HG03469 (cell line): Measurements from ENCODE around the gene CLN3.
"Not testable (repeated sequence)": the region's sequence is repeated elsewhere in the genome, so short reads cannot be mapped to it uniquely, and the experiment has no call there.

Experiments used
- ATAC-seq: cut with Tn5 transposase; IDR thresholded peaks from one replicate; pipeline ENCODE4 v1.9.1; 2021; ENCODE audit warnings: mild to moderate bottlenecking, moderate library complexity, moderate number of reproducible peaks; ENCODE audit not compliant: unreplicated experiment

Gene CLN3

DNA sequence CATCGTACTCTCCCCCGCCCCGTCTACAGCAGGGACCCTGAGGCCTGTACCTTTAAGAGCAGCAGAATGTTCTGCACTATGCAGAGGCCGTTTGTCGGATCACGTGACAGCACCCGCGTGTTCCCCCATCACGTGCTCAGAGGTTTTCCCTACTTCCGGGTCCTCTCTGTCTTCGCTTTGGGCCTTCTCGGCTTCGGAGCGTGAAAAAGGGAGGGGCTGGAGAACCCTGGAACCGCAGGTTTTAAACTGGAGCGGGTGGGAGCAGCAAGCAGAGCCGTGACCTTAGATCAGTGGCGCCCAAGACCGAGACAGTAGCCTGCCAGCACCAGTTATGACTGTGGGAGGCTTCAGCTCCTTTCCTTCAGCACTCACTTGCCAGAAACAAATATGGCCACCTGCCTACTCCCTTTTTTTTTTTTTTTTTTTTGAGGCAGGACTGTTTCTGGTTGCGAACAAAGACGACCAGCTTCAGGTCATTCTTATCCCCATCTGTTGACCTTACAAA is at the start of gene CLN3:
Gene CLN3 (minus strand): TSS at position 105 of the 505 bp plus-strand sequence. CDS start 315 bp downstream, outside the sequence.
- no peak for ATAC-seq

DNA sequence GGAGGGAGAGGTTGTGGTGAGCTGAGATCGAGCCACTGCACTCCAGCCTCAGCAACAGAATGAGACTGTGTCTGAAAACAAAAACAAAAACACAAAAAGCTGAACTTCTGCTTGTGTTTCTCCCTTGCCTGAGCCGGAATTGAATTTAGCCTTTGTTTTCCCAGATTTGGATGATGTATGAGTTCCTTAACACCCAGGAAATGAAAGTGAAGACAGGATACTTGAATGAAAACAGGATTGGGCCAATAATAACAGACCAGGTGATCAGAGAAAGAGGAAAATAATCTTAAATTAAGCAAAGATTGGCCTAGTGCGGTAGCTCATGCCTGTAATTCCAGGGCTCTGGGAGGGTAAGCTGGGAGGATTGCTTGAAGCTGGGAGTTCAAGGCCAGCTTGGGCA is 48.5 kb upstream of the CLN3 start:
- ATAC-seq, result no peak

DNA sequence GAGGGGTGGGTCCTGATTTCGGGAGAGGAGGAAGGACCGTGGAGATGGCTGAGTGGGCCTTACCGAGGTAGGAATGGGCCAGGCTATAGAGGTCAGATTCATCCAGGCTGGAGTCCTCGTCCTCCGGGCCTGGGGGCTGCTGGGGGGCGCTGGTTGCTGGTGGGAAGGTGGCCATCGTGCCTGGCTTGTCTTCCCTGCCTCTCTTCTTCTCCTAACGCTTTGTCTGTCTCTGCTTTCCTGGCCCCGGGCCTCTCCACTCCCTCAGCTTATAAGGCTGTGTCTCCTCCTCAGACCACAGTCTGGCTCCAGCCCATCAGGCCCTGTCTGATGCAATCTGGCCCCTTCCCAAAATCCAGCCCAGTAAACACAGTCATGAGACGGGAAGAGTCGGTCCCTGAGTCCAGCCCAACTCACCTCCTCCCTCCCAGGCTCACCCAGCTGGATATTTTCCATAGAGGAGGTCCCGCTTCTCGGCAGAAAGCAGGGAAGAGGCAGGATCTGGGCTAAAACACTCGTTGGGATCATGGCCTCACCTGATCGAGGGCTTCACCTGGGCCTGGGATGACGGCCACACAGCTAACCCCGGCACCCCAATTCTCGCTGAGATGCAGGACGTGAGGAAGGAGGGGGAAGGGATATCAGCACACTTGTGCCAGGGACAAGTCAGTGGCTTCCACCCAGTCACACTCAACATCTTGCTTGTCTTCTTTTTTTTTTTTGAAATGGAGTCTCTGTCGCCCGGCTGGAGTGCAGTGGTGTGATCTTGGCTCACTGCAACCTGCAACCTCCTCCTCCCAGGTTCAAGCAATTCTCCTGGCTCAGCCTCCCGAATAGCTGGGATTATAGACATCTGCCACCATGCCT is 47.1 kb upstream of the CLN3 start, which contains the start of gene NUPR1:
Gene NUPR1 (minus strand): TSS at position 242 of the 864 bp plus-strand sequence. CDS start 67 bp downstream, at position 175.
- ATAC-seq, result no peak

DNA sequence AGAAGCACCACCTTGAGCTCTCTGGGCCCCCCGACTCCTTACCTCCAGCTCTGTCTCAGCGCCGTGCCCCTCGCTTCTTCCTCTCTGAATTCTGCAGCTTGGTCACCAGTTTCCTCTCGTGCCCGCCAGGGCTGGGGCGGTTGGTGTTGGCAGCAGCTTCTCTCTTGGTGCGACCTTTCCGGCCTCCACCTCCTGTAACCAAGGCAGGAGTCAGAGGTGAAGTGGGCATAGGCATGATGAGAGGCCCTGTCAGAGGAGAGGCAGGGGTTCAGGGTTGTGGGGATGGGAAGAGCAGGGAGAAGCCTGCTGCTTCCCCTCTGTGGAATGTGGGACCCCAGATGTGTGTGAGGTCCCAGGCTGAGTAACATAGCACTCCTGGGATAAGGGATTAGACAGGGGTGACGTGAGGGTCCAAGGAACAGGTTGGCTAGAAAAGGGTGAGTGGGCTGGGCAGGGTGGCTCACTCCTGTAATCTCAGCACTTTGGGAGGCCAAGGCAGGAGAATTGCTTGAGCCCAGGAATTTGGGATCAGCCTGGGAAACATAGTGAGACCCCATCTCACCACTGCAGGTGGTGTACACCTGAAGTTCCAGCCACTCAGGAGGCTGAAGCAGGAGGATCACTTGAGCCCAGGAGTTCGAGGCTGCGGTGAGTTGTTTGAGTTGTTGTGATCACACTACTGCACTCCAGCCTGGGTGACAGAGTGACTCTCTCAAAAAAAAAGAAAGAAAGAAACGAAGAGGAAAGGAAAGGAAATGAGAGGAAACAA is 46.3 kb upstream of the CLN3 start:
- ATAC-seq, result no peak

DNA sequence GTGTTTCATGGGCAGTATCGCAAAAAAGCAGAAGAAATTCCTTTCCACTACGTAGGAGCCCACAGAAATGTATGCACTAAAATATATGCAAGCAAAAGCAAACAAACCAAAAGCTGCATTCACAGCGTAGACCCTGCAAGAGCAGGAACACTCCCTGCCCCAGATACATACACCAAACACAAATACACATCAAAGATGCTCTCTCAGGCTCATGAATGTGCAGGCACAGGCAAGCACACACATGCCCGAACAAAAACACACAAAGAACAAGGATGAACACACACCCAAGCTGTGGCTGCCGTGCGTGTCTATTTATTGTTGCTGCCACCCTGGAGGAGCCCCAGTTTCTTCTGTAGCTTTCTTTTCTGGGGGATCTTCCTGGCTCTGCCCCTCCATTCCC is 45.2 kb upstream of the CLN3 start:
- no peak for ATAC-seq

DNA sequence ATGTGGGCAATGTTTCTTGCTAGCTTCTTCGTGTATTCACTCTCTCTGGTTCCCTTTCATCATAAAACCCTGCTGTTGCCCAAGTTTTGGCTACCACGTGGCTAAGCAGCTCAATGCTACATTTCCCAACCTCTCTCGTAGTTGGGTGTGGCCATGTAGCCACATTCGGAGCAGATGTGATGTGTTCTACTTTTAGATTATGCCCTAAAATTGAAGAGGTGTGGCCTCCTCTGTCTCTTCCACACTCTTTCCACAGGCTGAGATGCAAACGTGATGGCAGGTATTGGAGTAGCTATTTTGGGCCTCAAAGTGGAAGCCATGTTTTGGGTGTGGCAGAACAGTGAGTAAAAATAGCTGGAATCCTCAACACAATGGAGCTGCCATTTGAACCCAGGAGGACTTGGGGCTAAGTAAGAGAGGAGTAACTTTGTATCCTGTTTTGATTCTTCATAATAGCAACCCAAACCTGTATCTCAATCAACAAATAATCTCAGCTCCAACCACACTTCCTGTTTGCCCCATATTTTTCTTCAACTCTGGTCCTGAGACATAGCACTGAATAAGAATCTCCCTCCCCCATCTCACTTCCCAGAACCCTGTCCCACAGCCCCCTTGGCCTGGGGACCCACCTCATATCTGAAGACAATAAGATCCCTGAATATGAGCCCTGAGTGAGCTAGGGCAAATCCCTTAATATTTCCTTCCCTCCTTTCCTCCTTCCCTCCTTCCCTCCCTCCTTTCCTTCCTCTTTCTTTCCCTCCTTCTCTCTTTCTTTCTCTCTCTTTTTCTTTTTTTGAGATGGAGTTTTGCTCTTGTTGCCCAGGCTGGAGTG is 42.9 kb upstream of the CLN3 start:
- ATAC-seq, result no peak

DNA sequence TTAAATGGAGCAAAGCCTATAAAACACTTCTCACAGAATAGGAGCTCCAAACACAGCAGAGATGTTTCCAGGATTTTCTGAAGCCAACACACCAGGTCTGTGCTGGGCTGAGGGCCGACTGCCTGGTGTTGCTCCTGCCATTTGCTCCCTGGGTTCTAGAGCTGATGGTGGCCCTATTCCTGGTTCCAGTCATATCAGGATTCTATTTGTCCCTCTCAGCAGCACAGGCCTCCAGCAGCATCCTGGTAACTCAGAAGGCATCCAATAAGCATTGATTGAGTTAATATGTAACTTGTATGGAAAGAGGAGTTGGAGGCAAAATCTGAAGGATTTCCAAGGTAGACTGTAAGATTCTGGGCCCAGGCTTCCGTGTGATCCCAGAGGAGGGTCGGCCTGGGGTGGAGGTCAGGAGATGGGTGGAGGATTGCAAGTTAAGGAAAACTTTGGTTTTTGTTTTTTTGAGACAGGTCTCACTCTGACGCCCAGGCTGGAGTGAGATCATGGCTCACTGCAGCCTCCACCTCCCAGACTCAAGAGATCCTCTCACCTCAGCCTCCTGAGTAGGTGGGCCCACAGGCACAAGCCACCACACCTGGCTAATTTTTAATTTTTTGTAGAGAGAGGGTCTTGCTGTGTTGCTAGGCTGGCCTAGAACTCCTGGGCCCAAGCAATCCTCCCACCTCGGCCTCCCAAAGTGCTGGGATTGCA is 41.2 kb upstream of the CLN3 start:
- ATAC-seq, result no peak

DNA sequence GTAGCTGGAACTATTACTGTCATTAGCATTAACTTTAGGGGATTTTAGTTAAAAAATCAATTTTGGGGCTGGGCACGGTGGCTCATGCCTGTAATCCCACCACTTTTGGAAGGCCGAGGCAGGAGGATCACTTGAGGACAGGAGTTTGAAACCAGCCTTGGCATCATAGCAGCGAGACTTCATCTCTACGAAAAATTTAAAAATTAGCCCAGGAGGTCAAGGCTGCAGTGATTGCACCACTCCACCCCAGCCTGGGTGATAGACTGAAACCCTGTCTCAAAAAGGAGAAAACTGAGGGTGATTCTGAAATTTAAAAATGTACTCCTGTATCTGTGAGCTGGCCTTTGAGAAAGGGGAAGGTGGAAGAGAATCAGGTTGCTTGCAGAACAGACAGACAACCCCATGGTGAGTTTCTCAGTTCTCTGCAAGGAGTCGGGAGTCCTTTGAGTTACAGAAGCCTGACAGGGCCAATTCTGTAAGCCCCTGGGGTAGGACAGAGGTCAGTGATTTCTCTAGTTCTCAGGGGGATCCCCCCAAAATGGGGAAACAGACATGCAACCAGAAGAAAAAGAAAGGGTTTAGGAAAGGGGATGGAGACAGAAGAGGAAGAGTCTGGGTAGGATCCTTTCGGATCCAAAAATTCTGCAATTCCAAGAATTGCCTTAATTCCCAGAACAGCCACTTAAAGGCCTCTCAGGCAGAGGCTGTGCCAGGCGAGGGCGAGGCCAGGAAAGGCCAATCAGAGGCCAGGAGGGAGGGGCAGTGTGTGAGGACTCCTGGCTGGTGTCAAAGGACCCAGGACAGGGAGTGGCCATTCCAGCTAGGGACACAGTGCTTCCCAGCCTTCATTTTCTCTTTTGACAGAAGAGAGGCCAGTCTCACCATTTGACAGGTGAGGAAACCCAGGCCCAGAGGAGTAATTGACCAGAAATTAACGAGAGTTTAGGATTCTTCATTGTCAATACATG is 40.2 kb upstream of the CLN3 start:
- ATAC-seq, result no peak

DNA sequence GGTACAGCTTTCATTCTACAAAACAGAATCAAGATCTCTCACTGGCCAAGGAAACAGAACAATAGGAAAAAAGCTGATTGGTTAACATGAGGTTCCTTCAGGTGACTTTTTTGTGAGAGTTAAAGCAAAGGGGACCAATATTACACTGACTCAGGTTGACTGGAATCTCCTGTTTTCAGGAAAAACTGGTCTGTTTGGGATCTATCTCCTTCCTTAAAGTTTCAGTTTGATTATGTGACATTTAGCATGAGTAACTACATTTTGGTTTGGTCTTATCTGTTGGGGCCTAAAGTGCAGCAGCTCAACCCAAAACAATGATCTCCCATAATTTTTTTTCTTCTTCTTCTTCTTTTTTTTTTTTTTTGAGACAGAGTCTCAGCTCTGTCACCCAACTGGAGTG is 37.2 kb upstream of the CLN3 start:
- ATAC-seq, result no peak

DNA sequence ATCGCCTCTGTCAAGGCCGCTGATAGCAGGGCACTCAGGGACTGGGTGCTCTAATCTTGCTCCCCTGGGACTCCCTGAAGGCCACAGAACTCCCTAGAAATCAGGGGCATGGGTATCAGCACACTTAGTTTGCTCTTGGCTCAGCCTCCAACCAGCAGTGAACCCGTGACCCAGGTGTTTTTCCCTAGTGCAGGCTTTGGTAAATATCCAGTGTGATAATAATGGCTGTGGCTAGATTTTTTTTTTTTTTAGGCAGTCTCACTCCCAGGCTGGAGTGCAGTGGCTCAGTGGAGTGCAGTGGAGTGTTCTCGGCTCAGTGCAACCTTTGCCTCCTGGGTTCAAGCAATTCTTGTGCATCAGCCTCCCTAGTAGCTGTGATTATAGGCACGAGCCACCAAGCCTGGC is 36.6 kb upstream of the CLN3 start:
- ATAC-seq, result no peak

DNA sequence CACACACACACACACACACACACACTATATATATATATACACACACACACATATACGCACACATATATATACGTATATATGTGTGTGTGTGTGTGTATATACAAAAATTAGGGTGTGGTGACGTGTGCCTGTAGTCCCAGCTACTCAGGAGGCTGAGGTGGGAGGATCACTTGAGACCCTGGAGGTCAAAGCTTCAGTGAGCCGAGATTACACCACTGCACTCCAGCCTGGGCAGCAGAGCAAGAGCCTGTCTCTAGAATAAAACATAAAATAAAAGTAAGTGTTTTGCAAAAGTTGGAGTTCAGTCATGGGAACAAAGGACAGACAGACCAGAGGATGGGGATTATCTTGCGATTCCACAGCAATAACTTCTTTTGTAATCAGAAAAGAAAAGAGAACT is 36.1 kb upstream of the CLN3 start:
- ATAC-seq, result no peak

DNA sequence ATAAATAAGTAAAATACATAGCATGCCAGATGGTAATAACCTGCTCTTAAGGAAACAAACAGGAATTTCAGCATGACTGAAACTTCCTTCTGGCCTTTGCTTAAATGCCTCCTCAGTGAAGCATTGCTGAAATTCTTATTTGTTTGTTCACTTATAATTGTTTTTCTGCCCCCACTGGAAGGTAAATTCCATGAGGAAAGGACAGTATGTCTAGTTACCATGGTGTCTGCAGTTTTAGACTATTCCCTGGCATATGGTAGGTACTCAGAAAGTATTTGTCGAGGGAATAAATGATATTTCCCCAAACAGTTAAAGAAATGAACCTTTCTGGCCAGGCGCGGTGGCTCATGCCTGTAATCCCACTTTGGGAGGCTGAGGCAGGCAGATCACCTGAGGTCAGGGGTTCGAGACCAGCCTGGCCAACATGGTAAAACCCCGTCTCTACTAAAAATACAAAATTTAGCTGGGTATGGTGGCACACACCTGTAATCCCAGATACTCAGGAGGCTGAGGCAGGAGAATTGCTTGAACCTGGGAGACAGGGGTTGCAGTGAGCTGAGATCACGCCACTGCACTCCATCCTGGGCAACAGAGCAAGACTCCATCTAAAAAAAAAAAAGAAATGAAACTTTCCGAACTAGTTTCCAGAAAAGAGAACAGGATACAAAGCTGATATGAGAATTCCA is 35.4 kb upstream of the CLN3 start:
- ATAC-seq, result not testable (repeated sequence)

DNA sequence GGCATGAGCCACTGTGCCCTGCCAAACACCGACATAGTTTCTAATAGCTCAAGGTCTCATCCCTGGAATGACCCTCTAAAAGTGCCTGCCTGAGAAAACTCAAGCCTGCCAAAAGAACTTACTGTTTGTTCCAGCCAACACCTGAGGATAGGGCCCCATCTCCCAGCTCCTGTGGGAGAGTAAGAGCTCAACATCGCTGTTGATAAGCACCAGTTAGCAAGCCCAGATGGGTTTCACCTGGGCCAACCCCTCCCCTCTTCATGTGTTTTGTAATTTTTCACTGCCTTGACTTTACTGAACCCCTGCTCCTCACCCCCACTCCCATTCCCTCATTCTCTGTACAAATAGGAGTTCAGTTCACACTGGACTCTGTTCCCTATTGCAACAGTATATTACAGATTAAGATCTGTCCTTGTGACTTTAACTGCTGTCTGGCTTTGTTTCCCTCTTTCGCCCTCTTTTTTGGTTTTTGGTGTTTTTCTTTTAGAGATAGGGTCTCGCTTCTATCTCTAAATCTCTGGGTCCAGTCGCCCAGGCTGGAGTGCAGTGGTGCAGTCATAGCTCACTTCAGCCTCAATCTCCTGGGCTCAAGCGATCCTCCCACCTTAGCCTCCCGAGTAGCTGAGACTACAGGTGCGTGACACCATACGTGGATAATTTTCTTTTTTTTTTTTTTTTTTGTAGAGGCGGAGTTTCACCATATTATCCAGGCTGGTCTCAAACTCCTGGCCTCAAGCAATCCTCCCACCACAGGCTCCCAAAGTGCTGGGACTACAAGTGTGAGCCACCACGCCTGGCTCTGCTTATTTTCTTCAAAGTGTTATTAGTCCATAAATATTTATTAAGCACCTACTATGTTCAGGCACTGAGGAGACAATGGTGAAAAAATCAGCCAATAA is 34.6 kb upstream of the CLN3 start:
- no peak for ATAC-seq

DNA sequence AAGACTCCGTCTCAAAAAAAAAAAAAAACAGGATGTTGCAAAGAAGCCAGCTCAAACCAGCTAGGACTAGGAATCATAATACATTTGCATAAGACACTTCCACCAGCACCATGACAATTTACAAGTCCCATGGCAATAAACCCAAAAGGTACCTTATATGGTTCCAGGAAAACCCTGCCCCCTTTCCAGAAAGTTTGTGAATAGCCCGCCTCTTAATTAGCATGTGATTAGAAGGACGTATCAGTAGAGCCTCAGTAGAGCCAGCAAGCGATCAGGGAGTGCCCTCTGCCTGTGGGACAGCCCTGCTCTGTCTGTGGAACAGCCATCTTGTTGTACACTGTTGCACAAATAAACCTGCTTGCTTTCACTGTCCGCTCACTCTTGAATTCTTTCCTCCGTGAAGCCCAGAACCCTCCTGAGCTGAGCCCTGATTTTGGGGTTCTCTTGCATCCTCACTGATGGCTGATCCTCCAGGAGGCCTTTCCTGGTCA is 32.9 kb upstream of the CLN3 start:
- ATAC-seq, result no peak

DNA sequence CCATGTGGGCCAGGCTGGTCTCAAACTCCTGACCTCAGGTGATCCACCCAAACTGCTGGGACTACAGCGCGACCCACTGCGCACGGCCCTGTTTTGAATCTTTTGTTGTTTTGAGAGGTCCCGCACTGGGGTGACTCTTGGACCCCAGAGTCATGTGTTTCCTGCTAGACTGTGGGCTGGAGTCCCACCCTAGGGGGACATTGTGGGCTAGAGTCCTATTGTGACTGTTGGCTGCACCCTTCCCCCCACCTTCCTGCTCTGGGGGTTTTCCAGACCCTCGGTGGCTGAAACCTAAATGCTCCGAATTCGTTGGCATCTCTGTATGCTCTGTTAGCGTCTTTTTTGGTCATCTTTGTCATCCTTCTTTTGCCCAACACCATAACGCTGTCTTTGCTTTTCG is 30.9 kb upstream of the CLN3 start:
- no peak for ATAC-seq

DNA sequence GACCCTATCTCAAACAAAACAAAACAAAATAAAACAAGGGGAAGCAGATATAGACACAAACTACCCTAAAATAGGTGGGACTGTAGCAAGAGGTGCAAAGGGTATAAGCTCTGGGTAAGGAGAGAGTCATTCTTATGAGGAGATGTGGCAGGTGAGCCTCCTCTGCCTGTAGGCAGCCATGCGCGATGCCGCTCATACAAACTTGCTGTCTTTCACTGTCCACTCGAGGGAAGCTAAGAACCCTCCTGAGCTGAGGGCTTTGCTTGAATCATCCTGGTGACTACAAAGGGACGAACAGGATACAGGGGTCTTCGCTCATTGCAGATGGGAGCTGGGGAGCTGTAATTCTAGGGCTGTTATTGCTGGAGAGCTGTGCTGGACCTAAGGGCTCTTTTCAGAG is 29.6 kb upstream of the CLN3 start:
- no peak for ATAC-seq

DNA sequence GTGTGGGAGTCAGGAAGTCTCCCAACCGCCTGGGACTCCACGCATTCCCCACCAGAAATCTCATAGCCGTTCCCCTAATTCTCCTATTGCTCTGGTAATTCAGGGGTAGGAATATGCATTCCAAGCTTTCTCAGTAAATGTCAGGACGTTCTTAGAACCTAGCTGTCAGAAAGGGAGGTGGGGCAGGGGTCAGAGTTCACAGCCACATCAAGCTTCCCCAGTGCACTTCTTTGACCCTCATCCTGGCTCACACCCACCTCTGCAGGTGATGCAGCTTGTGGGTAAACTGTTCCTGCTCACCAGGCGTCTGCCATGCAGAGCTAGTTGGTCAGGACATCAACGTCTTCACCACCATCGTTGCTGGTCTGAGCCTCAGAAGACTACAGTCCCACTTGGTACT is 28.8 kb upstream of the CLN3 start:
- no peak for ATAC-seq
